RWPE2 (cell line): ENCODE results near the gene STOML3.

Experiments used
- ATAC-seq: fragments of 200-7000 bp; cut with Tn5 transposase; 3 replicates; pipeline ENCODE4 v1.9.1; 2021; ENCODE audit warnings: low read depth
- DNase-seq: peaks from one replicate; pipeline ENCODE4 v3.0.0-alpha.2; 2020; ENCODE audit warnings: low spot score
- H3K27ac ChIP-seq: fragments of 450-650 bp; 2 replicates; pipeline ENCODE4 v1.5.1; 2017; ENCODE audit warnings: mild to moderate bottlenecking; ENCODE audit not compliant: poor library complexity, severe bottlenecking
- H3K27me3 ChIP-seq: fragments of 250-450 bp; sonication (Bioruptor Pico); 2 replicates; pipeline ENCODE4 v1.5.1; 2021; ENCODE audit warnings: mild to moderate bottlenecking, moderate library complexity; ENCODE audit not compliant: insufficient read depth, poor library complexity, severe bottlenecking
- H3K36me3 ChIP-seq: fragments of 250-450 bp; sonication (Bioruptor Pico); 2 replicates; pipeline ENCODE4 v1.5.1; 2020; ENCODE audit warnings: low read depth, mild to moderate bottlenecking, moderate library complexity
- H3K4me1 ChIP-seq: fragments of 250-450 bp; sonication (Bioruptor Pico); 2 replicates; pipeline ENCODE4 v1.5.1; 2021; ENCODE audit warnings: mild to moderate bottlenecking, moderate library complexity; ENCODE audit not compliant: insufficient read depth, poor library complexity, severe bottlenecking
- H3K4me3 ChIP-seq: fragments of 250-450 bp; sonication (Bioruptor Pico); 2 replicates; pipeline ENCODE4 v1.5.1; 2021; ENCODE audit warnings: mild to moderate bottlenecking, moderate library complexity; ENCODE audit not compliant: severe bottlenecking
- H3K9me3 ChIP-seq: fragments of 250-450 bp; sonication (Bioruptor Pico); 2 replicates; pipeline ENCODE4 v1.5.1; 2021; ENCODE audit warnings: mild to moderate bottlenecking, moderate library complexity; ENCODE audit not compliant: severe bottlenecking
- CTCF ChIP-seq: fragments of 450-650 bp; IDR thresholded peaks from one replicate; pipeline ENCODE4 v1.5.1; 2017; ENCODE audit warnings: mild to moderate bottlenecking, moderate library complexity; ENCODE audit not compliant: poor library complexity, severe bottlenecking

The STOML3 gene

GRCh38 chr13:39032150-39032549 is 41.5 kb upstream of the STOML3 start:
- TF ChIP-seq CTCF, result no peak
- Histone ChIP-seq H3K9me3 (no peaks in the 10 kb centered on the region), H3K36me3 (peaks cover 48% of the 10 kb centered on the region), H3K4me3 (no peak overlapping the region), H3K4me1 (peaks cover 3% of the 10 kb centered on the region), H3K27ac (no peak overlapping the region), H3K27me3 (no peaks in the 10 kb centered on the region)
- no peak for ATAC-seq
- DNase-seq, result no peak

DNA sequence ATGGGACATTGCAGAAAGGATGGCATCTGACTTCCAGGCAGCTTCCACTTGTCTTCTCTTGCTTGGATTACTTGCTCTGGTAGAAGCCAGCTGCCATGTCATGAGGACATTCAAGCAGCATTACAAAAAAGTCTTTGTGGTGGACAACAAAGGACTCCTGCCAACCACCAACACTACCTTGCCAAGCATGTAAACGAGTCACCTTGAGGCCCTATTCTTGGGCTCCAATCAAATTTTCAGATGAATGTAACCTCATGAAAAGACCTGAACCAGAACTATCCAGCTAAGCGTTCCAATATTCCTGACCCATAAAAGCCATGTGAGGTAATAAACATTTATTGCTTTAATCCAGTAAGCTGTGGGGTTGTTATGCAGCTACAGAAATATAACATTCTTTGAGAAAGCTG is 34.8 kb upstream of the STOML3 start:
- no peaks in the 10 kb centered on the region for H3K9me3 ChIP-seq
- no peak overlapping the region for H3K4me3 ChIP-seq
- no peak overlapping the region for H3K27ac ChIP-seq
- ATAC-seq, result no peak
- peaks cover 92% of the 10 kb centered on the region for H3K36me3 ChIP-seq
- TF ChIP-seq CTCF, result no peak
- DNase-seq, result no peak
- H3K4me1 ChIP-seq, result no peaks in the 10 kb centered on the region
- H3K27me3 ChIP-seq, result no peaks in the 10 kb centered on the region

DNA sequence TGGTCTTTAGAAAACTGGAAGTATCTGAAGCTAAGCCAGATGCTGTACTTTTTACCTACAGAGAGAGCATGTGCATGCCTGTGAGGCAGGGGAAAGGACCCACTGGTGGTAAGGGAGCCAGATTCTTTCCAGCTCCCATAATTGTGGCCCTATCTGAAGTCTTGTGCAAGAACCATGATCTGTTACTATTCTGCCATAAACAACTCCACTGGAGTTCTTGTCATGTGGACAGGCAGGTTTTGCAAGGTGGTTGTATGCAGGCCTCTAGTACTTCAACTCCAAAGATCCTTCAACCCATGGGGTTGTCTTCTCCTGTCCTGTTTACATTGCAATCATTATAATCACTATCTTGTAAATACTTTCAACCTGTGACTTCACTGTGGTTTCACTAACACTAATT is 33.1 kb upstream of the STOML3 start:
- no peak for DNase-seq
- no peaks in the 10 kb centered on the region for H3K27me3 ChIP-seq
- no peaks in the 10 kb centered on the region for H3K9me3 ChIP-seq
- H3K36me3 ChIP-seq, result peaks cover 88% of the 10 kb centered on the region
- TF ChIP-seq CTCF, result no peak
- no peak overlapping the region for H3K27ac ChIP-seq
- no peaks in the 10 kb centered on the region for H3K4me1 ChIP-seq
- H3K4me3 ChIP-seq, result no peak overlapping the region
- no peak for ATAC-seq

DNA sequence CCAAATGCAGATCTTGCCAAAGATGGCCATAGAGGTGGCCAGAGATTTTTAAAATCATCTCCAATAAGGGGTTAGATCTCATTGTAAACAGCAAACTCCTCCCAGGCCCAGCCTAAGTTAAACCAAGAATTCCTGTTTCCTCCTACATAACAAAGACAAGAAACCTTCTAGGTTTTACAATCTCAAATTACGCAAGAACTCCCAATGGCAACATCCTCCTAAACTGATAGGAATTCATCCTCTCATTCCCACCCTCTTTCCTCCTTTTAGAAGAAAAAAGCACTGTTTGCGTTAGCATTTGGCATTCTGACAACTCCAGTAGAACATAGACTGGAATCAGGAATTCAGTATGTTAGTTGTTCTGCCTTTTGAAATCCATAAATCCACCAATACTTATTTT is 32.7 kb upstream of the STOML3 start:
- H3K4me3 ChIP-seq, result no peak overlapping the region
- H3K9me3 ChIP-seq, result no peaks in the 10 kb centered on the region
- no peak for TF ChIP-seq CTCF
- no peak overlapping the region for H3K27ac ChIP-seq
- no peaks in the 10 kb centered on the region for H3K27me3 ChIP-seq
- ATAC-seq (no peak), DNase-seq (no peak)
- H3K4me1 ChIP-seq, result no peaks in the 10 kb centered on the region
- peaks cover 84% of the 10 kb centered on the region for H3K36me3 ChIP-seq

DNA sequence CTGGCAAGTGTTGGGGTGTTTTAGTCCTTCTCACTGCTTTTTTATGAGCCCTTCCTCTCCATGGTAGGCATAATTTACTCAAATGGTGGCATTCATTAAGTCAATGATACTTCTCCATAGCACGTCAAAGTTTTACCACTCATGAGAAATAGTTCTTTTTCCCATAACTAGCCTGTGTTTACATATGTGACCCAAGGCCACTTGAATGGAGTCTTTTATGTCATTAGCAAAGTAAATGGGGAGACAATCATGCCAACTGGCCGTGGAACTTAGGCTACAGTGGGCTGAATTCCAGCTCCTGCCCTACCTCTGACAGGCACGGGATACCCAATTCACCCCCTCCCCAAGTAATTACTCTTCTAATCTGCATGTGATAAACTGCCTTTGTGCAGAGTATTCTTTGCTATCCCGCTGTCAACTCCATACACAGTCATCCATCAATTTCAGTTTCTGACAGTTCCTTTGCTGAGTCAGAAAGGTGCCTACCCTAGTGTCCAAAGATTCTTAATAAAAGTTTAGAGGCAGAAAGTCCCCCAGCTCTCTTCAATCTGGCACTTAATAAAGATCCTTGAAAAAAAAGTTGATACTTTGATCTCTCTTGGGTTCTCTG is 30.3 kb upstream of the STOML3 start:
- Histone ChIP-seq H3K27me3 (no peaks in the 10 kb centered on the region), H3K36me3 (peaks cover 78% of the 10 kb centered on the region), H3K4me3 (no peak overlapping the region), H3K4me1 (no peaks in the 10 kb centered on the region), H3K9me3 (no peaks in the 10 kb centered on the region), H3K27ac (no peak overlapping the region)
- DNase-seq (no peak), ATAC-seq (no peak)
- no peak for TF ChIP-seq CTCF
